Mucosa of stomach (tissue), 1 donor: ENCODE data around the gene MICALL1.

ENCODE experiments used
- H3K27me3 ChIP-seq: one replicate; pipeline ENCODE4 v1.7.0; 2013; ENCODE audit warnings: mild to moderate bottlenecking, low read length; ENCODE audit not compliant: control insufficient read depth, insufficient read depth
- H3K36me3 ChIP-seq: one replicate; pipeline ENCODE4 v1.7.0; 2013; ENCODE audit warnings: low read length; ENCODE audit not compliant: control insufficient read depth, insufficient read depth
- H3K4me1 ChIP-seq: one replicate; pipeline ENCODE4 v1.7.0; 2013; ENCODE audit warnings: mild to moderate bottlenecking, low read length; ENCODE audit not compliant: control insufficient read depth, insufficient read depth
- H3K4me3 ChIP-seq: one replicate; pipeline ENCODE4 v1.7.0; 2013; ENCODE audit warnings: low read length
- H3K9ac ChIP-seq: one replicate; pipeline ENCODE4 v1.7.0; 2013; ENCODE audit warnings: mild to moderate bottlenecking, low read length, moderate library complexity
- H3K9me3 ChIP-seq: one replicate; pipeline ENCODE4 v1.7.0; 2013; ENCODE audit warnings: mild to moderate bottlenecking, low read length, moderate library complexity; ENCODE audit not compliant: control insufficient read depth
- donor health status: Pancreatic carcinoma.

Gene MICALL1

DNA sequence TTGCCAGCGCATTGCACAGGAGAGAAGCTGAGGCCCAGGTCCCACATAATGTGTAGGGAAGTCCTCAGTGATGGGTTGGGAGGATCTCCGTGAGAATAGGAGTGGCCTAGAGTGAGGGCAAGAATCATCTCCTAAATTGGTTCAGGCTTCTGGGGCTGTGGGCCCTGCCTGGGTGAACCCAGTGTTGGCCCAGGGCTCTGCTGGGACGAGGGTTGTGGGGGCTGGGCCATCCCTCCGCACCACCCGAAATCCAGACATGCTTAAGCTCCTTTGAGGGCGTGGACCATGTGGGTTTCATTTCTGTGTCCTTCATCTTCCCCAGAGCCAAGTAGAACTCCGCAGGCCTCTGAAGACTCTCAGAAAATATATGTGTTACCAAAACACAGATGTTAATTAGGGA lies 3.7 kb downstream of the MICALL1 start:
- no peak overlapping the region for H3K4me3 ChIP-seq
- no peak overlapping the region for H3K9ac ChIP-seq
- H3K9me3 ChIP-seq = no peaks in the 10 kb centered on the region
- H3K36me3 ChIP-seq = no peaks in the 10 kb centered on the region
- H3K27me3 ChIP-seq = no peaks in the 10 kb centered on the region
- peaks cover 35% of the 10 kb centered on the region for H3K4me1 ChIP-seq

DNA sequence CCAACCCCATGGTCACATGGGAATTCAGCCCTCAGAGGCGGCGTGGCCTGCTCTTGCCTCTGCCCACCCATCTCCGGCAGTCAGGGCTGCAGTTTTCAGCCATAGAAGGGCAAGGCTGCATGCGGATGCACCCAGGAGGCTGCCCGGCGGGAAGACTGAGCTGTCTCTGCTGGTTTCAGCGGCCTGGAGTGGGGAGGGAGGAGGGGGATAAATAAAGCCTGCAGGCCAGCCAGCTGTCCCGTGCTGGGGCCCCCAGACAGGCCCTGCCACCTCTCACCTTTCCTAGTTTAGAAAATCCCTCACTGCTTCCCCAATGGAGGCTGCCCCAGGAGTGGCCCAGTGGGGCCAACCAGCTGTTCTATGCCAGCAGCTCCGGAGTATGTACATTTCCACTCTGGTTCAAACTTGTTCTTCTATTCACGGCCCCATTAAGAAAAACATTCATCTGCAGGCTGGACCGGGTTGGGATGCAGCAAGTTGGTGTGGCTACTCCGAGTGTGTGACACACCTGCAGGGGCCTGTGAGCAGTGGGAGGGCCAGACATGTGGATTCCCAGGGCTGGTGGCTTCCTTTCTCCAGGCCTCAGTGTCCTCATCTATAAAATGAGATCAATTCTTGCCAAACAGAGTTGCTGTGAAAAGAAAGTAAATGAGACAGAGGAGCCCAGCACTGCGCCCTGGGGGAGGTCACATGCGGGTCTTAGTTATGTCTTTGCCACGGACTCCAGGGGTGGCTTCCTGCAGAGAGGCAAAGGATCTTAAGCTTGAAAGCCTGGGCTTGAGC lies 5.0 kb downstream of the MICALL1 start:
- Histone ChIP-seq H3K27me3 (no peaks in the 10 kb centered on the region), H3K4me3 (no peak overlapping the region), H3K9ac (no peak overlapping the region), H3K4me1 (peaks cover 25% of the 10 kb centered on the region), H3K36me3 (no peaks in the 10 kb centered on the region), H3K9me3 (no peaks in the 10 kb centered on the region)

DNA sequence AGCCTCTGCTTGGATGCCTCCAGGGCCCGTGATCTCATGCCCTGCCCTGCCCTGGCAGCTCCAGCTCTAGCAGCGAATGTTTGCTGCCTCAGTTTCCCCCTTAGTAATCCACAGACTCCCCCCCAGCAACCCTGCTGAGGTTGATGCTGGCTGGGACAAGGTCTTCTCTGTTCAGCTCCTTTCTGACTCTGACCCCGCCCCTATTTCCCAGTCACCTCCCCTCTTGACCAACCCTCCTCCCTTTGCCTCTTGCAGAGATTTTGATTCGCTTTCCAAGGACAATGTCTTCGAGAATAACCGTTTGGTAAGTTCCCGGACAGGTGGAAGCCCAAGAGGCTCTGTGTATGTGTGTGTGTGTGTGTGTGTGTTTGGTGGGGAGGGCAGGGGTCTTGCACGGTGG lies 5.6 kb downstream of the MICALL1 start:
- no peak overlapping the region for H3K9ac ChIP-seq

DNA sequence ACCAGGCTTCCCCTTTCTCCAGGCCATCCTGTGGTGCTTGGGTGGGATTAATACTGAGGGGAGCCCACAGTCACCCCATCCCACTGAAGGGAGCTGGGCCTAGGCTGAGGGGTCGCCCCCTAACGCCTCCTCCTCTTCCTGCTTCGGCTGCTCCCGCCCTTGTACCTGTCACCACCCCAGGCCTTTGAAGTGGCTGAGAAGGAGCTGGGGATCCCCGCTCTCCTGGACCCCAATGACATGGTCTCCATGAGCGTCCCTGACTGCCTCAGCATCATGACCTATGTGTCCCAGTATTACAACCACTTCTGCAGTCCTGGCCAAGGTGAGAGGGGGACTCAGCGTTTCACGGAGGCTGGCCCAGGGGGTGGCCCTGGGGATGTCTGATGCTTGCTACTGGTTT lies 6.1 kb downstream of the MICALL1 start:
- peaks cover 20% of the 10 kb centered on the region for H3K4me1 ChIP-seq
- no peaks in the 10 kb centered on the region for H3K27me3 ChIP-seq
- no peak overlapping the region for H3K9ac ChIP-seq
- H3K36me3 ChIP-seq = no peaks in the 10 kb centered on the region
- no peaks in the 10 kb centered on the region for H3K9me3 ChIP-seq
- no peak overlapping the region for H3K4me3 ChIP-seq

More for the DNA sequence above, 5.6 kb downstream of the MICALL1 start:
- Histone ChIP-seq H3K36me3 (no peaks in the 10 kb centered on the region), H3K9me3 (no peaks in the 10 kb centered on the region), H3K4me3 (no peak overlapping the region), H3K4me1 (peaks cover 25% of the 10 kb centered on the region), H3K27me3 (no peaks in the 10 kb centered on the region)

DNA sequence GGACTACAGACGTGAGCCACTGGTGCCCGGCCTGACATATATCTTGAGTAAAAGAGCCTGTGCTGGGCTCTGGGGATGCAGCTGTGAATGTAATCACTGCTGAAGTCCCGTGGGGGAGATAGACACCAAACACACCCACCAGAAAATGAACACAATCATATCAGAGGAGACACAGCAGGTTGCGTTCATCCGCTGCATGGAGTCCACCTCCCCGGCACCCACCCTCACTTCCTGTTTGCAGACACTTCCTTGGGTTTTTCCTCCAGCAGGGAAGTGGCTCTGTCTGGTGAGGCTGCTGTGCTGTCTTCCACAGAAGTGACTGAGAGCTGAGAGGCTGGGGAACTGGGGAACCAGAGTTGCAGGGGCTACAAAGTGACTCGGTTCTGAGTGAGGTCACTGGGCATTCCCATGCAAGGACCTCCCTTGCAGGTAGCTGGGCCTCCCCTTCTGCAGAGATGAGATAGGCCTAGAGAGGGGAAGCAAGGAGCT lies 7.2 kb downstream of the MICALL1 start:
- peaks cover 12% of the 10 kb centered on the region for H3K4me1 ChIP-seq
- no peaks in the 10 kb centered on the region for H3K9me3 ChIP-seq
- no peak overlapping the region for H3K9ac ChIP-seq
- H3K36me3 ChIP-seq = no peaks in the 10 kb centered on the region
- no peak overlapping the region for H3K4me3 ChIP-seq
- no peaks in the 10 kb centered on the region for H3K27me3 ChIP-seq

DNA sequence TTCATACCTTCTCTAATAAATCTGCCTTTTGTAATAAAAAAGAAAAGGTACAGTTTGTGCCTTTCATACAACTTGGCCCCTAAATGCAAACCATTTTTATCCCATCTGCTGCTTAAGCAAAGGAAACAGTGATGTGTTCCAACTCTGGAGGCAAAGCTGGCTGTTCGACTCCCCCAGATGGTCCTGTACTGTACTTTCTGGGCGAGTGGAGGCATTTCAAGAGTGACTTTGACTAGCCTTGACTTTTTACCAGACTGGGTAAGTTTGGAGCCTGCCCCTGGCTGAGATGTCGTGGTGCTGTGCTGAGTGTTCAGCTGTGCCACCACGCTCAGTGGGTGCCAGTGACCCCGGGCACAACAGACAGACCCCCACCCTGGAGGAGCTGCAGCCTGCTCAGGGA lies 10.2 kb downstream of the MICALL1 start:
- no peak overlapping the region for H3K9ac ChIP-seq
- no peak overlapping the region for H3K4me3 ChIP-seq
- no peaks in the 10 kb centered on the region for H3K9me3 ChIP-seq
- H3K36me3 ChIP-seq = no peaks in the 10 kb centered on the region
- no peaks in the 10 kb centered on the region for H3K27me3 ChIP-seq
- peaks cover 4% of the 10 kb centered on the region for H3K4me1 ChIP-seq

DNA sequence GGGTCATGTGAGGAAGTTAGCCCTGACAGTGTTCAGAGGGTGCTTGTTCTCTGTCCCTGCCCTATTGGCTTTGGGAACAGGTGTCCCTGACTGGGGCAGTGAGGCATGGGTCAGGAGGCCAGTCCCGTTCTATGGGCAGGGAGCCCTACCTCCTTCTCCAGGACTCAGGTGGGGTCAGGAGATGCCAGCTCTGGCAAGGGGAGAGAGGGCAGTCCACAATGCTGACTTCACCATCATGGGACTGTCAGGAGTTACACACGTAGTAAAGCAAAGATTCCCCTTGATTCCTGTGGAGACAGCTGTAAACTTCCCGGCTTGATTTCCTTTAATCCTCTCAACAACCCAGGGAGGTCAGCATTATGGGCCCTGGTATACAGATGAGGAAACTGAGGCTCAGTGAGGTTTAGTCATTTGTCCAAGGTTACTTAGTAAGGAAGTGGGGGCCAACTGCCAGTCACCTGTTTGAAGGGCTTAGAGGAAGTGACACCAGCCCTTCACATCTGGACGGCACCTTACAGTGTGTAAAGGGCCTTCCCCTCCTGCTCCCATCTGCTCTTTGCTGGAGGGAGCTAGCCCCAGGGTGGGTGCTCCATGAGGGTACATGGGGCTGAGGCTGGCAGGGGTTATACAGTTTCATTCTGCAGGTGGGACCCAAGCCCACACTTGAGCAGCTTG lies 11.9 kb downstream of the MICALL1 start:
- Histone ChIP-seq H3K9me3 (no peaks in the 10 kb centered on the region), H3K36me3 (no peaks in the 10 kb centered on the region), H3K4me1 (no peaks in the 10 kb centered on the region), H3K4me3 (no peak overlapping the region), H3K27me3 (no peaks in the 10 kb centered on the region), H3K9ac (no peak overlapping the region)

DNA sequence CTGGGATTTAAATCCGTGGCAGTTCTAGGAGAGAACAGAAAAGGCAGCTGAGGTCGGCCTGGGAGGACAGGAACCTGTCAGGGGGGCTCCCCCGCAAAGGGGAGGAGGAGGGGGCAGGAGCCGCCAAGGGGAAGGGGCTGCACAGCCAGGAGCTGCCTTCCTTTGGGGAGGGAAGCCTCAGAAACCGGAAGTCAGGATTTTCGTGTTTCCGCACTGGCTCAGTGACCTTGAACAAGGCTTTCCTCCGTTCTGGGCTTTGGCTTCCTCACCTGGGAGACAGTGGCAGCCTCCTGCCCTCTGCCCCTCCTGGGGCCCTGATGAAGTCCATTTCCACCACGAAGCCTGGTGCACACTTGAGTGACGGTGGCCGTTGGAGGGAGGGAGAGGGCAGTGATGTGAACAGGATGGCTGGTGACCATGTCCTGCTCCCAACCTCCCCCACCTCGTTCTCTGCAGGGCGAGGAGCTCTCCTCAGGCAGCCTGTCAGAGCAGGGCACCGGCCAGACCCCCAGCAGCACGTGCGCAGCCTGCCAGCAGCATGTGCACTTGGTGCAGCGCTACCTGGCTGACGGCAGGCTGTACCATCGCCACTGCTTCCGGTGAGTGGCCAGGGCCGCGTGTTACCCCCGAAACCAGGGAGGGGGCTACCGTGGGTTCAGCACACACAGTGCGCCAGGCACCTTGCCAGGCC lies 12.6 kb downstream of the MICALL1 start:
- no peak overlapping the region for H3K9ac ChIP-seq
- H3K4me1 ChIP-seq = peaks cover 6% of the 10 kb centered on the region
- no peak overlapping the region for H3K4me3 ChIP-seq
- H3K9me3 ChIP-seq = no peaks in the 10 kb centered on the region
- H3K27me3 ChIP-seq = no peaks in the 10 kb centered on the region
- no peaks in the 10 kb centered on the region for H3K36me3 ChIP-seq

DNA sequence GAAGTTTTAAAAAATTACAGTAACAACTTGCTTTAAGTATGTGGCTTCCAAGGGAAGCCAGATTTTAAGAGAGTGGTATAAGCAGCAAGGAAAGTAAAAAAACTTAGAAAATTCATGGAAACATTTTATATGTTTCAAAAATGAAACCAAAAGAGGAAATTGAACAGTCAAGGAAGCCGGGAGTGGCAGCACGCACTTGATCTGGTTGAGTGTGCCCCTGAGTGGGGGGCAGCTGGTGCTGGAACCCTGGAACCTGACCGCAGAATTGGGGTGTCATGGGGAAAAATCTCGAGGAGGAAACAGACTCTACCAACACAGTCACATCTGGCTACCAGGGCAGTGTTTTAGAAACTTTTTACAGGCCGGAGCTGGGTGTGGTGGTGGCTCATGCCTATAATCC lies 14.0 kb downstream of the MICALL1 start:
- Histone ChIP-seq H3K9me3 (no peaks in the 10 kb centered on the region), H3K36me3 (no peaks in the 10 kb centered on the region), H3K4me1 (peaks cover 20% of the 10 kb centered on the region), H3K27me3 (no peaks in the 10 kb centered on the region), H3K9ac (no peak overlapping the region), H3K4me3 (no peak overlapping the region)

DNA sequence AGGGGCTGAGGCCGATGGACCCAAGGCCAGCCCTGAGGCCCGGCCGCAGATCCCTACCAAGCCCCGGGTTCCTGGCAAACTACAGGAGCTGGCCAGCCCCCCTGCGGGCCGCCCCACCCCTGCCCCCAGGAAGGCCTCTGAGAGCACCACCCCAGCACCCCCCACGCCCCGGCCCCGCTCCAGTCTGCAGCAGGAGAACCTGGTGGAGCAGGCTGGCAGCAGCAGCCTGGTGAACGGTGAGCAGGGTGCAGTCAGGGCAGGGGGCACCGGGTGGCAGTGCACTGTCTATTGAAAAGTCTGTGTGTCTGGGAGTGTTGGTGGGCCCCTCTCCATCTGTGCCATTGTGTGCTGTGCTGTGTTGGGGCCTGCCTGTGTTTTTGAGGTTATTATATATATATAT lies 16.1 kb downstream of the MICALL1 start:
- Histone ChIP-seq H3K4me3 (no peak overlapping the region), H3K4me1 (peaks cover 23% of the 10 kb centered on the region), H3K27me3 (no peaks in the 10 kb centered on the region), H3K36me3 (peaks cover 8% of the 10 kb centered on the region), H3K9ac (no peak overlapping the region), H3K9me3 (no peaks in the 10 kb centered on the region)

DNA sequence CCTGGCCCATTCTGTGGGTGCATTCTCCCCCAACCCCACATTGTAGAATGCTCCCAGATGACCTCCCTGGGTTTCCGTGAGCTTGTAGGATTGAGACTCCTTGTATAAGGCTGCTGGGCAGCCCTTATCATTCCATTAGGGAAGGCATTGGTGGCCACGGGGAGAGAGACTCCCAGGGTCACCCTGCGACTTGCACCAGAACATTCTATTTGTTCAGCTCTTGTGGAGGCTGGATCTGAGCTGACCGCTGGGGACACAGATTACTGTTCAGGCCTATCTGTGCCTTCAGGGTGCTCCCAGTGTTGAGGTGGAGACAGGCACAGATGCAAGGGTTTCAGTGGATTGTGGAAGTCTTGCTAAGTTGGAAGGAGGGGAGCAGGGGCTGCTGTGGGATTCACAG lies 17.8 kb downstream of the MICALL1 start:
- Histone ChIP-seq H3K9me3 (no peaks in the 10 kb centered on the region), H3K9ac (no peak overlapping the region), H3K4me1 (peaks cover 23% of the 10 kb centered on the region), H3K27me3 (no peaks in the 10 kb centered on the region), H3K36me3 (peaks cover 8% of the 10 kb centered on the region), H3K4me3 (no peak overlapping the region)
